Measurements from ENCODE around the gene CPNE5. TPM values are rescaled to one million over a fixed set of nuclear protein-coding genes. Genes with fewer than 3 reads are reported as not detected.

The CPNE5 gene
- total and polyA plus RNA-seq, 2 of the 4 experiments (the other 2 are of a cell fraction): 0.07 TPM; not detected in 1

DNA sequence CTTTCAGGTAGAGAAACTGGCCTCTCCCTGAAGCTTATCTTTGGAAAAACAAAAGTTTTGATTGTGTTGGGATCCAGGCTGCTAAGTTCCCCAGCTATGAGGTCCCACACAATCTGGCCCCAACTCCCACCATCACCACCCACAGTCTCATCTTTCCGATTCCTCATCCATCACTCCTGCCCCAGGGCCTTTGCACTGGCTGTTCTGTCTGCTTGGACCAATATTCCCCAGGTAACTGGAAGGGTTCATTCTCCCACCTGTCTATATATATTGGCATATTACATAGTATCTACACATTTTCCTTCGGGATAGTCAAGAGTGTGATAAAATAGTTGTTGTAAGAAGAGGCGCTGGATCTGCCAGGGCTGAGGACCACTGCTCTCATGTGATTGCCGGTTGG lies 52.0 kb downstream of the CPNE5 start:
- no peak overlapping the region for H2AFZ ChIP-seq (replicated peaks; ENCODE audit: low read length, poor library complexity)
- H3K14ac ChIP-seq (replicated peaks; ENCODE audit: low read depth, low read length): no peak overlapping the region
- H3K27me3 ChIP-seq (ENCODE audit: control insufficient read depth, insufficient read depth, low read length): peaks cover 33% of the 10 kb centered on the region
- 71% methylated on average over 1 of the region's 4 CpGs; no CpG with 5 or more reads in 1 of the 2 experiments for WGBS, 2 experiments (ENCODE audit: extremely low coverage in 2 of 2, insufficient read length in 1 of 2)
- intact Hi-C loops (cut with micrococcal nuclease): no loop called here
- no peak overlapping the region for H3K4me3 ChIP-seq (ENCODE audit: insufficient read depth, low read depth, low read length)
- DNase-seq (no peak), ATAC-seq (ENCODE audit: low read depth) (no peak)
- H3K9ac ChIP-seq (ENCODE audit: low read depth, low read length): no peak overlapping the region
- H3K18ac ChIP-seq (ENCODE audit: low read depth, low read length): no peak overlapping the region
- in situ Hi-C loops (cut with MboI; ENCODE audit: low sequenced_read_pairs): no loop called here
- no peak overlapping the region for H3K23ac ChIP-seq (ENCODE audit: low read depth, low read length)
- H2BK20ac ChIP-seq (ENCODE audit: low read depth, low read length): no peak overlapping the region
- no peak overlapping the region for H2AK9ac ChIP-seq (replicated peaks; ENCODE audit: low read depth, low read length, poor library complexity)
- H2AK5ac ChIP-seq (ENCODE audit: low read depth, low read length): no peak overlapping the region
- dilution Hi-C loops (cut with HindIII; ENCODE audit: low sequenced_read_pairs, unreplicated experiment): no loop called here
- H3K4ac ChIP-seq (ENCODE audit: low read depth, low read length): no peak overlapping the region
- H4K20me1 ChIP-seq (ENCODE audit: insufficient read depth, low read length): no peaks in the 10 kb centered on the region
- H4K8ac ChIP-seq (ENCODE audit: low read depth in 2 of 2, low read length in 2 of 2): no peak overlapping the region
- H2BK15ac ChIP-seq (ENCODE audit: low read depth, low read length): no peak overlapping the region
- no peaks in the 10 kb centered on the region for H3K36me3 ChIP-seq (ENCODE audit: control insufficient read depth, insufficient read depth, low read length)
- no peak overlapping the region for H3K4me2 ChIP-seq (ENCODE audit: low read depth, low read length)
- no peak overlapping the region for H2BK5ac ChIP-seq (ENCODE audit: low read depth, low read length, poor library complexity, severe bottlenecking)
- no peak overlapping the region for H2BK120ac ChIP-seq (ENCODE audit: low read depth, low read length)
- no peak overlapping the region for H4K91ac ChIP-seq (ENCODE audit: insufficient read depth, low read depth, low read length)
- no peak overlapping the region for H3K56ac ChIP-seq (ENCODE audit: extremely low read depth, insufficient read depth, low read length)
- no peak overlapping the region for H3K27ac ChIP-seq (ENCODE audit: insufficient read depth, low read length)
- H3K9me1 ChIP-seq (ENCODE audit: insufficient read depth, low read length): no peaks in the 10 kb centered on the region
- no peak overlapping the region for H4K5ac ChIP-seq (ENCODE audit: low read depth, low read length)
- H3K4me1 ChIP-seq (ENCODE audit: control insufficient read depth, insufficient read depth, low read length): no peaks in the 10 kb centered on the region
- no TSS peak for BruUV-seq (replicated peaks)
- POLR2A ChIA-PET (ENCODE audit: unreplicated experiment): no interaction called here
- H3K9me3 ChIP-seq (ENCODE audit: control insufficient read depth, insufficient read depth, low read length): no peaks in the 10 kb centered on the region
- TF ChIP-seq MAFK (IDR thresholded peaks at IDR 0.05; ENCODE audit: low read depth, low read length) (no peak), RAD21 (IDR thresholded peaks at IDR 0.05; ENCODE audit: low read length) (no peak), RFX5 (IDR thresholded peaks at IDR 0.05; ENCODE audit: low read depth, low read length) (no peak), NFE2L2 (IDR thresholded peaks at IDR 0.05; ENCODE audit: low read depth, low read length) (no peak), CEBPB (IDR thresholded peaks at IDR 0.05; ENCODE audit: low read depth, low read length) (no peak), POLR2A (IDR thresholded peaks at IDR 0.05; ENCODE audit: low read depth, low read length) (no peak)
- TF ChIP-seq, protein P1, sequence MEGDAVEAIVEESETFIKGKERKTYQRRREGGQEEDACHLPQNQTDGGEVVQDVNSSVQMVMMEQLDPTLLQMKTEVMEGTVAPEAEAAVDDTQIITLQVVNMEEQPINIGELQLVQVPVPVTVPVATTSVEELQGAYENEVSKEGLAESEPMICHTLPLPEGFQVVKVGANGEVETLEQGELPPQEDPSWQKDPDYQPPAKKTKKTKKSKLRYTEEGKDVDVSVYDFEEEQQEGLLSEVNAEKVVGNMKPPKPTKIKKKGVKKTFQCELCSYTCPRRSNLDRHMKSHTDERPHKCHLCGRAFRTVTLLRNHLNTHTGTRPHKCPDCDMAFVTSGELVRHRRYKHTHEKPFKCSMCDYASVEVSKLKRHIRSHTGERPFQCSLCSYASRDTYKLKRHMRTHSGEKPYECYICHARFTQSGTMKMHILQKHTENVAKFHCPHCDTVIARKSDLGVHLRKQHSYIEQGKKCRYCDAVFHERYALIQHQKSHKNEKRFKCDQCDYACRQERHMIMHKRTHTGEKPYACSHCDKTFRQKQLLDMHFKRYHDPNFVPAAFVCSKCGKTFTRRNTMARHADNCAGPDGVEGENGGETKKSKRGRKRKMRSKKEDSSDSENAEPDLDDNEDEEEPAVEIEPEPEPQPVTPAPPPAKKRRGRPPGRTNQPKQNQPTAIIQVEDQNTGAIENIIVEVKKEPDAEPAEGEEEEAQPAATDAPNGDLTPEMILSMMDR (conservative IDR thresholded peaks at IDR 0.05; ENCODE audit: low read depth, low read length): no peak
- TF ChIP-seq, protein P2, sequence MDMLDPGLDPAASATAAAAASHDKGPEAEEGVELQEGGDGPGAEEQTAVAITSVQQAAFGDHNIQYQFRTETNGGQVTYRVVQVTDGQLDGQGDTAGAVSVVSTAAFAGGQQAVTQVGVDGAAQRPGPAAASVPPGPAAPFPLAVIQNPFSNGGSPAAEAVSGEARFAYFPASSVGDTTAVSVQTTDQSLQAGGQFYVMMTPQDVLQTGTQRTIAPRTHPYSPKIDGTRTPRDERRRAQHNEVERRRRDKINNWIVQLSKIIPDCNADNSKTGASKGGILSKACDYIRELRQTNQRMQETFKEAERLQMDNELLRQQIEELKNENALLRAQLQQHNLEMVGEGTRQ (IDR thresholded peaks at IDR 0.05; ENCODE audit: low read depth, low read length): no peak
- TF ChIP-seq, protein P3, sequence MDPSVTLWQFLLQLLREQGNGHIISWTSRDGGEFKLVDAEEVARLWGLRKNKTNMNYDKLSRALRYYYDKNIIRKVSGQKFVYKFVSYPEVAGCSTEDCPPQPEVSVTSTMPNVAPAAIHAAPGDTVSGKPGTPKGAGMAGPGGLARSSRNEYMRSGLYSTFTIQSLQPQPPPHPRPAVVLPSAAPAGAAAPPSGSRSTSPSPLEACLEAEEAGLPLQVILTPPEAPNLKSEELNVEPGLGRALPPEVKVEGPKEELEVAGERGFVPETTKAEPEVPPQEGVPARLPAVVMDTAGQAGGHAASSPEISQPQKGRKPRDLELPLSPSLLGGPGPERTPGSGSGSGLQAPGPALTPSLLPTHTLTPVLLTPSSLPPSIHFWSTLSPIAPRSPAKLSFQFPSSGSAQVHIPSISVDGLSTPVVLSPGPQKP (IDR thresholded peaks at IDR 0.05; ENCODE audit: borderline replicate concordance, low read depth, low read length): no peak
- CTCF ChIA-PET: no interaction called here
- H3K79me1 ChIP-seq (ENCODE audit: low read depth in 1 of 2, low read length in 2 of 2): no peaks in the 10 kb centered on the region
